ENCODE measurements around the gene ZMIZ1. TPM values are rescaled to one million over a fixed set of nuclear protein-coding genes. Genes with fewer than 3 reads are reported as not detected.

The ZMIZ1 gene
- polyA plus RNA-seq, 2 donors, result 29.2 to 29.7 TPM

GRCh38 chr10:79355420-79356017 is 286.8 kb downstream of the ZMIZ1 start:
- peaks cover 4 to 6% of the 10 kb centered on the region in 2 donors for H3K4me1 ChIP-seq (ENCODE audit: control insufficient read depth in 2 of 2, insufficient read depth in 2 of 2, low read length in 1 of 2)
- 86 to 90% methylated on average over 6 of the region's 6 CpGs for WGBS, 2 donors
- H3K36me3 ChIP-seq (ENCODE audit: control insufficient read depth in 2 of 2, insufficient read depth in 2 of 2, low read length in 1 of 2), result peaks cover 11 to 37% of the 10 kb centered on the region in 2 donors
- H3K27me3 ChIP-seq (ENCODE audit: control insufficient read depth in 1 of 2, insufficient read depth in 2 of 2, low read length in 2 of 2), result no peaks in the 10 kb centered on the region
- H3K4me3 ChIP-seq (ENCODE audit: low read depth in 1 of 2, low read length in 2 of 2), result no peak overlapping the region
- H3K27ac ChIP-seq (ENCODE audit: low read depth in 2 of 2, low read length in 1 of 2), result no peak overlapping the region
- no peaks in the 10 kb centered on the region for H3K9me3 ChIP-seq (ENCODE audit: control insufficient read depth in 2 of 2, insufficient read depth in 1 of 2, low read depth in 1 of 2, low read length in 1 of 2)

DNA sequence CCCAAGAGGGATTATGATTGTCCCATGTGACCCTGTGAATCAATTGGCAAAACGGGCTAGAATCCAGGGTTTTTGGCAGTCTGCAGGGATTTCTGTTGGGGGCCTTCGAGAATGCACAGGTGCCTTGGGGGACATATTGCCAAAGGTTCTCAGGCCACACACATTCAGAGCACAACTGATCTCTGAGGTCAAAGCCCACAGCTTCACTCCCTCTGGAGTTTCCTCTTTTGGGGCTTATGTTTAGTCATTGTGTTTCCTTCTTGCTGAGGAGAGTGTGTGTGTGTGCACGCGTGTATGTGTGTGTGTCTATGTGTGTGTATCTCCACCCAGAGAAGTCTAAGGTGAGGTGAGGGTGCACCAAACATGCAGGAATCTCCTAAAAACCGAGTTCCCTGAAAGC is 287.3 kb downstream of the ZMIZ1 start:
- Histone ChIP-seq H3K36me3 (ENCODE audit: control insufficient read depth in 2 of 2, insufficient read depth in 2 of 2, low read length in 1 of 2) (peaks cover 6 to 32% of the 10 kb centered on the region in 2 donors), H3K27me3 (ENCODE audit: control insufficient read depth in 1 of 2, insufficient read depth in 2 of 2, low read length in 2 of 2) (no peaks in the 10 kb centered on the region), H3K9me3 (ENCODE audit: control insufficient read depth in 2 of 2, insufficient read depth in 1 of 2, low read depth in 1 of 2, low read length in 1 of 2) (no peaks in the 10 kb centered on the region), H3K4me3 (ENCODE audit: low read depth in 1 of 2, low read length in 2 of 2) (no peak overlapping the region), H3K4me1 (ENCODE audit: control insufficient read depth in 2 of 2, insufficient read depth in 2 of 2, low read length in 1 of 2) (peaks cover 2 to 4% of the 10 kb centered on the region in 2 donors), H3K27ac (ENCODE audit: low read depth in 2 of 2, low read length in 1 of 2) (peak overlapping the region in 1 of 2 donors; percentile 33)
- WGBS, 2 donors, result 82 to 87% methylated on average over 5 of the region's 5 CpGs

DNA sequence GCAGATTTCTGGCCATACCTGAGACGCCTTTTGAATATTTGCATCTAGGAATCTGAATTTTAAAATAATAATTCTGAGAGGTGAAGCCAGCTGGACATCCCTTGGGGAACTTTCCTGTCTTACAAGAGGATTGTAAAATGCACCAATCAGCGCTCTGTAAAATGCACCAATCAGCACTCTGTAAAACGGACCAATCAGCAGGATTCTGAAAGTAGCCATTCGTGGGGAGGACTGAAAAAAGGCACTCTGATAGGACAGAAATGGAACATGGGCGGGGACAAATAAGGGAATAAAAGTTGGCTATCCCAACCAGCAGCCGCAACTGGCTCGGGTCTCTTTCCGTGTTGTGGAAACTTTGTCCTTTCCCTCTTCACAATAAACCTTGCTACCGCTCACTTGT is 288.4 kb downstream of the ZMIZ1 start:
- no peak overlapping the region for H3K27ac ChIP-seq (ENCODE audit: low read depth in 2 of 2, low read length in 1 of 2)
- H3K36me3 ChIP-seq (ENCODE audit: control insufficient read depth in 2 of 2, insufficient read depth in 2 of 2, low read length in 1 of 2), result peaks cover 6 to 23% of the 10 kb centered on the region in 2 donors
- WGBS, 2 donors, result 96% methylated on average over 9 of the region's 9 CpGs
- no peaks in the 10 kb centered on the region for H3K27me3 ChIP-seq (ENCODE audit: control insufficient read depth in 1 of 2, insufficient read depth in 2 of 2, low read length in 2 of 2)
- peaks cover 2 to 4% of the 10 kb centered on the region in 2 donors for H3K4me1 ChIP-seq (ENCODE audit: control insufficient read depth in 2 of 2, insufficient read depth in 2 of 2, low read length in 1 of 2)
- no peak overlapping the region for H3K4me3 ChIP-seq (ENCODE audit: low read depth in 1 of 2, low read length in 2 of 2)
- no peaks in the 10 kb centered on the region for H3K9me3 ChIP-seq (ENCODE audit: control insufficient read depth in 2 of 2, insufficient read depth in 1 of 2, low read depth in 1 of 2, low read length in 1 of 2)

GRCh38 chr10:79358811-79359210 is 290.0 kb downstream of the ZMIZ1 start:
- Histone ChIP-seq H3K9me3 (ENCODE audit: control insufficient read depth in 2 of 2, insufficient read depth in 1 of 2, low read depth in 1 of 2, low read length in 1 of 2) (no peaks in the 10 kb centered on the region), H3K4me1 (ENCODE audit: control insufficient read depth in 2 of 2, insufficient read depth in 2 of 2, low read length in 1 of 2) (peaks cover 2 to 4% of the 10 kb centered on the region in 2 donors), H3K4me3 (ENCODE audit: low read depth in 1 of 2, low read length in 2 of 2) (no peak overlapping the region), H3K27ac (ENCODE audit: low read depth in 2 of 2, low read length in 1 of 2) (no peak overlapping the region), H3K36me3 (ENCODE audit: control insufficient read depth in 2 of 2, insufficient read depth in 2 of 2, low read length in 1 of 2) (peaks cover 0 to 8% of the 10 kb centered on the region in 2 donors), H3K27me3 (ENCODE audit: control insufficient read depth in 1 of 2, insufficient read depth in 2 of 2, low read length in 2 of 2) (no peaks in the 10 kb centered on the region)
- WGBS, 2 donors, result 60 to 66% methylated on average over 5 of the region's 5 CpGs

DNA sequence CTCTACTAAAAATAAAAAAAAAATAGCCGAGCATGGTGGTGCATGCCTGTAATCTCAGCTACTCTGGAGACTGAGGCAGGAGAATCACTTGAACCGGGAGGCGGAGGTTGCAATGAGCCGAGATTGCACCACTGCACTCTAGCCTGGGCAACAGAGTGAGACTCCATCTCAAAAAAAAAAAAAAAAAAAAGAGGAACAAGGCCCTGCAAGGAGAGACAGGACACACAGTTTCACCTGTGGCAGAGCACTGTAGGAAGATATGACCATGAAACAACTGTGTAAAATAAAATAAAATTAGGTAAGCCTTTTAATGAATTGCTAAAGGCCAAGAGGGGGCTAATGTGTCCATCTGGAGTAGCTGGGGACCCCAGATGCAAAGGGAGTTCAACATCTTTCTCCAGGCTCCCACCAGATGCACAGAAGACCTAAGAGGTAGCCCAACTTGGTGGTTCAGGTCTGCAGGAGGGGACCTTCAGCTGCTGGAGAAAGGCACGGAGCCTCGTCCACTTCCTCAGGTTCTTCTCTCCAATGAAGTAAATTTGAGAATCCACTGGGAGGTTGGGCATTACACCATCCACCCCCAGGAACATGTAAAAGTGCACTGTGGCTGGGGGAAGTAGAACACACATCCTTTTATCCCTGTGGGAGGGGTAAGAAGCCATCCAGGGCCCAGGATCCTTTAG is 291.2 kb downstream of the ZMIZ1 start:
- Histone ChIP-seq H3K27ac (ENCODE audit: low read depth in 2 of 2, low read length in 1 of 2) (no peak overlapping the region), H3K27me3 (ENCODE audit: control insufficient read depth in 1 of 2, insufficient read depth in 2 of 2, low read length in 2 of 2) (no peaks in the 10 kb centered on the region), H3K4me1 (ENCODE audit: control insufficient read depth in 2 of 2, insufficient read depth in 2 of 2, low read length in 1 of 2) (peaks cover 2 to 4% of the 10 kb centered on the region in 2 donors), H3K9me3 (ENCODE audit: control insufficient read depth in 2 of 2, insufficient read depth in 1 of 2, low read depth in 1 of 2, low read length in 1 of 2) (no peaks in the 10 kb centered on the region), H3K36me3 (ENCODE audit: control insufficient read depth in 2 of 2, insufficient read depth in 2 of 2, low read length in 1 of 2) (peaks cover 0 to 3% of the 10 kb centered on the region in 2 donors), H3K4me3 (ENCODE audit: low read depth in 1 of 2, low read length in 2 of 2) (no peak overlapping the region)
- WGBS, 2 donors, result 93 to 96% methylated on average over 6 of the region's 6 CpGs

DNA sequence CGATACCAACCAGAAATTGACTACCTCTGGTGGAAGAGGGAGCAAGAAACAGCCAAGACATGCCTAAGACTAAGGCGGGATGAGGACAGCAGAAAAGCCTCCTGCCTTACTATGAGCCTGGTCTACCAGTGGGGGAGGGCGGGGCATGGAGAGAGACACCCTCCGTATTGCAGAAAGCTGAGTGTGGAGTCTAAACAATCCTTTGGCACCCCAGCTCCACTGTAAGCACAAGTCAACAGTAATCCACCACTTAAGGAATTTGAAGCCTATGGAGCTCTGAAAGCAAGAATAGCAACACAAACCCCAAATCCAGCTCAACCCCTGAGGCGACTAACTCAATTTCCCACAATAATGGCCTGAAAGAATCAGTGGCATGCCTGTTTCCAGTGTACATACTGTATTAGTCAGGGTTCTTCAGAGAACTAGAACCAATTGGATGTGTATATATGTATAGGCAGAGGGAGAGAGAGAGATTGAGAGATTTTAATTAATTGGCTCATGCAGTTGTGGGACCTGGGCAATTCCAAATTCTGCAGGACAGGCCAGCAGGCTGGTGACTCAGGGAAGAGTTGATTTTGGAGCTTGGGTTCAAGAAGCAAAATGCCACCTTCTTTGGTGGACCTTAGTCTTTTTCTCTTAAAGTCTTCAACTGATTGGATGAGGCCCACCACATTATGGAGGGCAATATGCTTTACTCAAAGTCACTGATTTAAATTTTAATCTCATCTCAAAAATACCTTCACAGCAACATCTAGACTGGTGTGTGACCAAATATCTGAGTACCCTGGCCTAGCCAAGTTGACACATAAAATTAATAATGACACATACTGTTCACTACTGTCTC is 292.0 kb downstream of the ZMIZ1 start:
- Histone ChIP-seq H3K4me3 (ENCODE audit: low read depth in 1 of 2, low read length in 2 of 2) (no peak overlapping the region), H3K27ac (ENCODE audit: low read depth in 2 of 2, low read length in 1 of 2) (no peak overlapping the region), H3K27me3 (ENCODE audit: control insufficient read depth in 1 of 2, insufficient read depth in 2 of 2, low read length in 2 of 2) (no peaks in the 10 kb centered on the region), H3K9me3 (ENCODE audit: control insufficient read depth in 2 of 2, insufficient read depth in 1 of 2, low read depth in 1 of 2, low read length in 1 of 2) (no peaks in the 10 kb centered on the region), H3K36me3 (ENCODE audit: control insufficient read depth in 2 of 2, insufficient read depth in 2 of 2, low read length in 1 of 2) (peaks cover 0 to under 1% of the 10 kb centered on the region in 2 donors), H3K4me1 (ENCODE audit: control insufficient read depth in 2 of 2, insufficient read depth in 2 of 2, low read length in 1 of 2) (peaks cover under 1 to 2% of the 10 kb centered on the region in 2 donors)
- 87 to 92% methylated on average over 5 of the region's 5 CpGs for WGBS, 2 donors

DNA sequence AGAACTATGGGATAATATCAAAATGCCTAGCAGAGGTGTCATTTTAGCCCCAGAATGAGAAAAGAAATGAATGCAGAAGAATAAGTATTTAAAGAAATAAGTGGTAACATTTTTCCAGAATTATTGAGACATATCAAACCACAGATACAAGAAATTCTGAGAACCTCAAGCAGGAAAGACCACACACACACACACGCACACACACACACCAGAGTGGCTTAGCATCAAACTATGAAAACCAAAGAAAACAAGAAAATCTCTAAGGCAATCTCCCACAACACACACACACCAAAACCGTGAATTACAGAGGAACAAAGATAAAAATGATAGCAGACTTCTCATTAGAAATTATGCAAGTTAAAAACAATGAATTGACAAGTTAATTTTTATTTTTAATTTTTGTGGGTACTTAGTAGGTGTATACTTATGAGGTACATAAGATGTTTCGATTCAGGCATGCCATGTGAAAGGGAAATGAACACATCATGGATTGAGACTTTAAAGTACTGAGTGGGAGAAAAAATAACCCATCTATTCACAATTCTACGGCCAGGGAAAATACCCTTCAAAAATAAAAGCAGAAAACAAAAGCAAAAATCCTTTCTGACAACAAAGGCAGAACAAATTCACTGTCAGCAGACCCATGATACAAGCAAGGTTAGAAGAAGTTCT is 293.1 kb downstream of the ZMIZ1 start:
- no peaks in the 10 kb centered on the region for H3K27me3 ChIP-seq (ENCODE audit: control insufficient read depth in 1 of 2, insufficient read depth in 2 of 2, low read length in 2 of 2)
- 73 to 75% methylated on average over 4 of the region's 4 CpGs for WGBS, 2 donors
- H3K36me3 ChIP-seq (ENCODE audit: control insufficient read depth in 2 of 2, insufficient read depth in 2 of 2, low read length in 1 of 2), result no peaks in the 10 kb centered on the region
- no peak overlapping the region for H3K27ac ChIP-seq (ENCODE audit: low read depth in 2 of 2, low read length in 1 of 2)
- H3K4me3 ChIP-seq (ENCODE audit: low read depth in 1 of 2, low read length in 2 of 2), result no peak overlapping the region
- no peaks in the 10 kb centered on the region for H3K9me3 ChIP-seq (ENCODE audit: control insufficient read depth in 2 of 2, insufficient read depth in 1 of 2, low read depth in 1 of 2, low read length in 1 of 2)
- H3K4me1 ChIP-seq (ENCODE audit: control insufficient read depth in 2 of 2, insufficient read depth in 2 of 2, low read length in 1 of 2), result peaks cover 0 to 2% of the 10 kb centered on the region in 2 donors

Measured in esophagus (tissue), 2 donors.